HUES48 (cell line): Measurements from ENCODE around the gene SLC25A39.
"Not testable (repeated sequence)": the region's sequence is repeated elsewhere in the genome, so short reads cannot be mapped to it uniquely, and the experiment has no call there.

ENCODE experiments used
- H3K27ac ChIP-seq: one replicate; pipeline ENCODE4 v1.7.0; 2013; ENCODE audit warnings: low read depth, low read length, inconsistent platforms
- H3K27me3 ChIP-seq: 2 replicates; pipeline ENCODE4 v1.6.1; 2013; ENCODE audit warnings: mild to moderate bottlenecking, low read length; ENCODE audit not compliant: control insufficient read depth, insufficient read depth
- H3K36me3 ChIP-seq: 2 replicates; pipeline ENCODE4 v1.6.1; 2013; ENCODE audit warnings: low read length; ENCODE audit not compliant: control insufficient read depth, insufficient read depth
- H3K4me1 ChIP-seq: 2 replicates; pipeline ENCODE4 v1.6.1; 2013; ENCODE audit warnings: mild to moderate bottlenecking, low read length; ENCODE audit not compliant: control insufficient read depth, insufficient read depth
- H3K4me3 ChIP-seq: 2 replicates; pipeline ENCODE4 v1.5.1; 2013; ENCODE audit warnings: mild to moderate bottlenecking, low read depth, low read length
- H3K9ac ChIP-seq: 2 replicates; pipeline ENCODE4 v1.6.1; 2013; ENCODE audit warnings: mild to moderate bottlenecking, low read depth, low read length, moderate library complexity
- H3K9me3 ChIP-seq: 2 replicates; pipeline ENCODE4 v1.6.1; 2013; ENCODE audit warnings: low read length; ENCODE audit not compliant: control insufficient read depth, insufficient read depth

The SLC25A39 gene

DNA sequence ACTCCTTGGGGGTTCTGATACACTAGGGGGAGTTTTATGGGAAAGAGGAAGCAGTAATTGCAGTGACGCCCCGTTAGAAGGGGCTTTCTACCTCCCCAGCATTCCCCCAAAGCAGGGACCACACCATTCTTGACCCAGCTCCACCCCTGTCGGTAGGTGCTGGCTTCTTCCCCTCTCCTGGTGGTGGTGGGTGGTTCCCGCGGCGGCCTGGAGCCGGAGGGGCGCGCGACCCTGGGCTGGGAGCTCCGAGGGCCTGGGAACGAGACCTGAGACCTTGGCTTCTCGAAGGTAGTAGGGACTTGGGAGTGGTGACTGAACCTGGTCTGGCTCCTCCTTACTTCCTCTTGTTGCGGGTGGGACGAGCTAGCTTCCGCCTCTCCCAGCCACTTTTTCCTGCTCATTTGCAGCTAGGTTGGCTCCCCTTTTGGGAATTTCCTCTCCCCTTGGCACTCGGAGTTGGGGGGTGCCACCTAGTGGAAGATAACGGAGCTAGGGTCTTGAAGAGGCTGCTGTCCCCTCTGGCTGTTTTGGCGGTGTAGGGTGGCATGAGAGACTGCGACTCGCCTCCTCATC, 20.9 kb upstream of the SLC25A39 start:
- Histone ChIP-seq H3K27ac (peak overlapping the region; percentile 59), H3K4me3 (peak overlapping the region; percentile 81), H3K9me3 (no peaks in the 10 kb centered on the region), H3K4me1 (peaks cover 5% of the 10 kb centered on the region; the same call in 1 of the 2 replicates), H3K9ac (peak overlapping the region; percentile 34), H3K27me3 (no peaks in the 10 kb centered on the region), H3K36me3 (0 out of 2 replicates have a peak, but pooled peaks cover 3% of the 10 kb centered on the region)

DNA sequence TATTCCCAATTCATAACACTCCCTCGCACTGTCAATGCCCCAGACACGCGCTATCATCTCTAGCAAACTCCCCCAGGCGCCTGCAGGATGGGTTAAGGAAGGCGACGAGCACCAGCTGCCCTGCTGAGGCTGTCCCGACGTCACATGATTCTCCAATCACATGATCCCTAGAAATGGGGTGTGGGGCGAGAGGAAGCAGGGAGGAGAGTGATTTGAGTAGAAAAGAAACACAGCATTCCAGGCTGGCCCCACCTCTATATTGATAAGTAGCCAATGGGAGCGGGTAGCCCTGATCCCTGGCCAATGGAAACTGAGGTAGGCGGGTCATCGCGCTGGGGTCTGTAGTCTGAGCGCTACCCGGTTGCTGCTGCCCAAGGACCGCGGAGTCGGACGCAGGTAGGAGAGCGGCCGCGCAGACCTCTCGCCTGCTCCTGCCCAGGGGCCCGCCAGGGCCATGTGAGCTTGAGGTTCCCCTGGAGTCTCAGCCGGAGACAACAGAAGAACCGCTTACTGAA, 20.4 kb upstream of the SLC25A39 start, which contains the start of gene GRN:
Gene GRN, plus strand, starts transcription at position 364 of the 515 bp plus-strand sequence. CDS start 3,863 bp downstream, outside the sequence.
- Histone ChIP-seq H3K9me3 (no peaks in the 10 kb centered on the region), H3K4me3 (peak within 1 kb of the TSS; percentile 81), H3K9ac (peak within 1 kb of the TSS; percentile 34), H3K27ac (peak within 1 kb of the TSS; percentile 59), H3K4me1 (peaks cover 5% of the 10 kb centered on the region; the same call in 1 of the 2 replicates), H3K27me3 (no peaks in the 10 kb centered on the region), H3K36me3 (0 out of 2 replicates have a peak, but pooled peaks cover 2% of the 10 kb centered on the region)

DNA sequence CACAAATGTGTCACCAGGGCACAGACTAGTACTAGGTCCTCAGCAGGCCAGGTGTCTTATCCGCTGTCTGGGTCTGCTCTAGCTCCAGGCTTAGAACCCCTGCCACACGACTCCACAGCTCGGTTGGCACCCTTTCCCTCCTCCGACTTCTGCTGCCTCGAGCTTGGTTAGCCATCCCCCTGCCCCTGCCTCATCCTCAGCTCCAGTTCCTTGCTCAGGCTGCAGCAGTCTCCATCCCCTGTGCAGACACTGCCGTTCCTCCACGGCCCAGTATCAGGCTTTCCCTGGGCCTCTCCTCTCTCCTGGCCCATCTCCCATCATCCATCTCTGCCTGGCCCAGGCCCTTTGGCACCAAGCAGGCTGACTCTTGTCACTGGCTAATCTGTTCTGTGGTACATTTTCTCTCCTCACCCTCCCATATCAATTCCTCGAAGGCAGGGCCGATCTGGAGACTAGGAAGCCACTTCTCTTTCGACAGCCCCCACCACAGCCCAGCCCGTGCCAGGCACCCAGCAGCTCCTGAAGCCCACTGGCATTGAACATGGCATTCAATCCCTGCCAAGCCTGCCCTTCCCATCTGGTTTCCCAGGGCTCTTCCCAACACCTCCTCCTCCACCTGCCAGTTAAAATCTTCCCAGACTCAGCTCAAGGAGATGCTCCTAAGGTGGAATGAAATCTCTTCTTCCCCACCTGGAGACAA, 19.0 kb upstream of the SLC25A39 start:
- Histone ChIP-seq H3K9me3 (no peaks in the 10 kb centered on the region), H3K9ac (no peak overlapping the region), H3K27me3 (no peaks in the 10 kb centered on the region), H3K4me3 (no peak overlapping the region), H3K4me1 (peaks cover 5% of the 10 kb centered on the region; the same call in 1 of the 2 replicates), H3K27ac (no peak overlapping the region), H3K36me3 (no peaks in the 10 kb centered on the region)

DNA sequence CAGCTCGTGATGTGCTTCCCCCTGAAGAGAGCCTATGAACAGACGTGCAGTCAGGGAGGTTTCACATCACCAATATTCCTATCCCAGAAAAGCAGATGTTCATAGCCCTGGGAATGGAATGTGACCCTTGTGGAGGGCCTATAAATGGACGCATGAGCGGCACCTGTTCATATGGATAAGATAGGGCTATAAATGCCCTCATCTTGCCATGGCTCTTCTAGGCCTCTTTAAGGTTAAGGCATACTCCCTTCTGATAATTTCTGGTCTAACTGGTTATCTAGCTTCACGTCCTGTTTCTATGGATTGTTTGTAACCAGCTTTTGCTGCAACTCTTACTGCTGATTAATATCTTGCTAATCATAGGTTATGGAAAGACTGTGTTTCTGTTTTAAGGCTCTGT, 15.9 kb upstream of the SLC25A39 start:
- not testable (repeated sequence) for H3K9ac ChIP-seq, H3K4me3 ChIP-seq, H3K36me3 ChIP-seq, H3K4me1 ChIP-seq, H3K27me3 ChIP-seq, H3K27ac ChIP-seq, H3K9me3 ChIP-seq

DNA sequence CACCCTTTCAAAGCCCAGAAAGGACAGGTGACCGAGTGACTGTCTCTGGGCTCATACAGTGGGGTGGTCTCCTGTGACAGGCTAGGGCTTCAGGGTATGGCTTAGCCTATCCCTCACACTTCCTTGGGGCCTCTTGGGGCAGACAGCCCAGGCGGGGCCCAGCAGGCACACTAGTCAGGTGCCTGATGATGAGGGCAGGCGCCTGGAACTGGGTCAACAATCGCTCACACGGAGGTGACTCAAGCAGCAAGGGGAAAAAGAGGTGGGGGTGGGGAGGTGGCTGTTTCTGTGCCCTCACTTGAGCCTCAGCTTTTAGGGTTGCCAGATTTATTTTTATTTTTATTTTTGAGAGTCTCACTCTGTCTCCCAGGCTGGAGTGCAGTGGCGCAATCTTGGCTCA, 14.1 kb upstream of the SLC25A39 start:
- Histone ChIP-seq H3K27me3 (no peaks in the 10 kb centered on the region), H3K36me3 (no peaks in the 10 kb centered on the region), H3K4me3 (no peak overlapping the region), H3K4me1 (peaks cover 10% of the 10 kb centered on the region; the same call in 1 of the 2 replicates), H3K27ac (no peak overlapping the region), H3K9ac (no peak overlapping the region), H3K9me3 (no peaks in the 10 kb centered on the region)

DNA sequence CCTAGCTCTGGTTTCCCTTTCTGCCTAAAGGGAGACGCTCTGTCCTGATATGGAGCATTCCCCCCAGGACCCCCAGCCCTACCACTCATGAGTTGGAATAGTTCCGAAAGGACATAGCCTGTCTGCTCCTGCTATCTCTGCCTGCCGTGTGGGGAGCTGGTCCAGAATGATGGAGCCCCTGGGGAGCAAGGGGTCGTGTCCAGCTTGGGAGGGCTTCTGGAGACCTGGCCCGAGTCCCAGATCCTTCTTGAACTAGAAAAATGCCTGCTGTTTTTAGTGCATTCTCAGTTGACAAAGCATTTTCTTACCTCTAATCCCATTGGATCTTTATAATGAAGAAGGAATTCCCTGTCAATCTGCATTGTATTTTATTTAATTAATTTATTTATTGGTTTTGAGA, 11.3 kb upstream of the SLC25A39 start:
- no peaks in the 10 kb centered on the region for H3K9me3 ChIP-seq
- H3K9ac ChIP-seq, result no peak overlapping the region
- no peak overlapping the region for H3K4me3 ChIP-seq
- peaks cover 10% of the 10 kb centered on the region; the same call in 1 of the 2 replicates for H3K4me1 ChIP-seq
- H3K27ac ChIP-seq, result no peak overlapping the region
- H3K27me3 ChIP-seq, result no peaks in the 10 kb centered on the region
- no peaks in the 10 kb centered on the region for H3K36me3 ChIP-seq

DNA sequence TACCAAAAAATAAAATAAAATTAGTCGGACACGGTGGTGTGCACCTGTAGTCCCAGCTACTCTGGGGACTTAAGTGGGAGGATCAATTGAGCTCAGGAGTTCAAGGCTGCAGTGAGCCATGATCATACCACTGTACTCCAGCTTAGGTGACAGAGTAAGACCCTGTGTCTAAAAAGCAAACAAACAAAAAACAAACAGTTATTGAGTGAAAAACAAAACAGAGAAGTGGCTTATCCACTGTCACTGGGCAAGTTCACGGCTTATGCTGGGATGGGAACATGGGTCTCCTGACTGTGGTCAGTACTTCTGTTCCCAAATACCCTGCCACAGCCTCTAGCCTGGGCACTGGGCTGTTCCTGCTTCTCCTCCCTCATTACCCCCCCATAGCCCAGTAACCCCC, 10.9 kb upstream of the SLC25A39 start:
- Histone ChIP-seq H3K27me3 (no peaks in the 10 kb centered on the region), H3K4me3 (no peak overlapping the region), H3K9ac (no peak overlapping the region), H3K27ac (no peak overlapping the region), H3K9me3 (no peaks in the 10 kb centered on the region), H3K4me1 (peaks cover 10% of the 10 kb centered on the region; the same call in 1 of the 2 replicates), H3K36me3 (no peaks in the 10 kb centered on the region)

DNA sequence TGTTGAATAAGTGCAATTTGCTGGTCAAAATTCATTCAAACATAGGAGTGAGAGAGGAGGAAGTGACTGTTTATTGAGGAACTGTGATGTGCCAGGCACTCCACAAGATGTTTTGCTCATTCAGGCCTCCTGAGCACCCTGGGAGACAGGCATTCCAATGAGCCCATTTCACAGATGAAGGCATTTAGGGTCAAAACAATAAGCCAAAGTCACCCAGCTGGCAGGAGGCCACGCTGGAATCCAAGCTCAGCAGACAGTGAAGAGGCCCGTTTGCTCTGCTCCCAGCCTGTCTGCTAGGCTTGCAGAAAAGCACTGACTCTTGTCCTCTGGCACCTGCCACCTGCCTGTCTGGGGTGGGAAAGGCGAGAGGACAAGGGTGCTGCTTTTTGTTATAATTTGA, 10.1 kb upstream of the SLC25A39 start:
- H3K36me3 ChIP-seq, result no peaks in the 10 kb centered on the region

DNA sequence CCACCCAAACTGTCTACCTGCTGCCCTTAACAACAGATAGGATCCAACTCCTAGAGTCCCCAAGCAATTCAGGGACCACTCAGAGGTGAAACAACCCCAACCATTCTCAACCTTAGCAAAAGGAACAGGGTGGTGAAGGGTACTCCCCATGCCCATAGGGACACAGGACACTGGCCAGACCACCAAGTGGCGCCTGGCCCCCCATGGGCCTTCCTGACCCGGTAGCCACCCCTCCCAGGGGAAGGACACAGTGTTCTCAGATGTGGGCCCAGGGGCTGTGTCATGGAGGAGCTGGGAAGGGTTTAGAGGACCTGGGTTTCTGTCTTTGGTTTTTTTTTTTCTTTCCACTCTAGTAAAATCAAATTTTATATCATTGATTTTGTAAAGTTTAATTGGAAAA, 9.7 kb upstream of the SLC25A39 start:
- Histone ChIP-seq H3K36me3 (no peaks in the 10 kb centered on the region), H3K9me3 (no peaks in the 10 kb centered on the region), H3K27me3 (no peaks in the 10 kb centered on the region), H3K9ac (no peak overlapping the region), H3K4me1 (peaks cover 10% of the 10 kb centered on the region; the same call in 1 of the 2 replicates), H3K27ac (no peak overlapping the region), H3K4me3 (no peak overlapping the region)

More for the DNA sequence above, 10.1 kb upstream of the SLC25A39 start:
- Histone ChIP-seq H3K9me3 (no peaks in the 10 kb centered on the region), H3K4me1 (peaks cover 10% of the 10 kb centered on the region; the same call in 1 of the 2 replicates), H3K27ac (no peak overlapping the region), H3K27me3 (no peaks in the 10 kb centered on the region), H3K9ac (no peak overlapping the region), H3K4me3 (no peak overlapping the region)

DNA sequence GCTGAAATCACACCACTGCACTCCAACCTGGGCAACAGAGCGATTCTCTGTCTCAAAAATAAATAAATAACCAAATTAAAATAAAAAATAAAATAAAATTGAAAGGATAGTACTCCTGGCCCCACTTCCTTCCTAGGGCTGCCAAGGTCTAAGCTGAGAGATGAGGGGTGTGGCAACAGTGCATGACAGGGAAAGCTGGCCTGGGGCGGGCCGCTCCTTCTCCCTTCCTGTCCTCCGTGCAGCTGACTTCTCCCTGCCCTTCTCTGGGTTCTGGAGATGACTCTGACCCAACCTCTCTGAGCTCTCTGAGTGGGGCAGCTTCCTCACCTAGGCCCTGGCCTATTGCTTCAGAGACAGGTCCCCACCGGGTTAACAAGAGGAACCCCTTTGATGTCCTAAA, 8.7 kb upstream of the SLC25A39 start:
- Histone ChIP-seq H3K36me3 (no peaks in the 10 kb centered on the region), H3K4me3 (no peak overlapping the region), H3K9ac (no peak overlapping the region), H3K4me1 (peaks cover 10% of the 10 kb centered on the region; the same call in 1 of the 2 replicates), H3K27ac (no peak overlapping the region), H3K27me3 (no peaks in the 10 kb centered on the region), H3K9me3 (no peaks in the 10 kb centered on the region)

DNA sequence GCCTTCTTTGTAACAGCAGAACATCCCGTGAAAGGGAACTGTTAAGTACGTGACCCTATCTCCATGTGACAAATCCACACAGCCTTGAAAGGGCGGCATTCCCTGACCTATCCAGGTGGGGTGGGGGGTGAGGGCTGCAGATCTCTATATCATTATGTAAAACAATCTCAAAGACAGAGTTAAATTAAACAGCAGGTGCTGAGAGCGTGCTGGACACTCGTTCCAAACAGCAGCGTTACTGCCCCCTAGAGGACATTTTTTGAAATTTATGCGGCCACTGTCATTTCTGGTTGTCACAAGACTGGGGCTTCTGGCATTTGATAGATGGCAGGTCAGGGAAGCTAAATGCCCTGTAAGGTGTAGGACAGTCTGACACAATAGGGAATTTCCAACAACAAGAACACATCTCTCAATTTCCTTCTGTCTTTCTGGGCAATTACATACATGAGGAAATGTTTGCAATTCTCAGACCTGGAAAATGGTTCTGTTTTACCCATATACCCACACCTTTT, 6.7 kb upstream of the SLC25A39 start:
- Histone ChIP-seq H3K27ac (no peak overlapping the region), H3K36me3 (no peaks in the 10 kb centered on the region), H3K9ac (no peak overlapping the region), H3K9me3 (no peaks in the 10 kb centered on the region), H3K27me3 (no peaks in the 10 kb centered on the region), H3K4me1 (peaks cover 10% of the 10 kb centered on the region; the same call in 1 of the 2 replicates), H3K4me3 (no peak overlapping the region)
